Measurements from ENCODE around the gene CCDC93. TPM values are rescaled to one million over a fixed set of nuclear protein-coding genes. Genes with fewer than 3 reads are reported as not detected.

CCDC93 gene
- total and polyA plus RNA-seq, 10 of the 15 experiments (the other 5 are each of a cell fraction or from before 2014, with no cell fraction given), result 3.6 to 27.2 (median 13.5) TPM

- H3K4me3 ChIP-seq, result no peak overlapping the region
- H3K4me1 ChIP-seq (ENCODE audit: control insufficient read depth, insufficient read depth, low read length), result no peaks in the 10 kb centered on the region
- DNase-seq (ENCODE audit: low read depth, low spot score), result no peak
- ATAC-seq, result no peak
- H3K9me3 ChIP-seq (replicated peaks; ENCODE audit: control insufficient read depth, insufficient read depth, low read length), result no peaks in the 10 kb centered on the region
- 100% methylated on average over 1 of the region's 1 CpG for WGBS (ENCODE audit: insufficient coverage, insufficient replicate concordance, low lambda C conversion rate, missing lambda C conversion rate)
- H3K36me3 ChIP-seq (ENCODE audit: control insufficient read depth in 2 of 2, insufficient read depth in 2 of 2, low read length in 1 of 2), result peaks cover 0 to 16% of the 10 kb centered on the region in 2 experiments
- no peak overlapping the region for H2AFZ ChIP-seq (ENCODE audit: control insufficient read depth, low read depth, low read length)
- ChIA-PET SMC1A (ENCODE audit: uncharacterized antibody, unreplicated experiment) (interaction anchor here (1.5 kb wide), 1 partner anchor 8 kb away, joined by 3 read pairs; no protein-coding TSS in a partner anchor), CTCF (interaction anchor here (1.2 kb wide), 1 partner anchor 21 kb away, joined by 8 read pairs; no protein-coding TSS in a partner anchor), POLR2A (no interaction called here), RAD21 (ENCODE audit: unreplicated experiment) (no interaction called here)
- BruUV-seq (replicated peaks), result no TSS peak
- no peaks in the 10 kb centered on the region for H4K20me1 ChIP-seq (ENCODE audit: control insufficient read depth, insufficient read depth)
- FAIRE-seq, result no peak
- intact Hi-C loops (cut with micrococcal nuclease; ENCODE audit: unreplicated experiment), result no loop called here
- no peak overlapping the region for H3K27ac ChIP-seq (ENCODE audit: control insufficient read depth, insufficient read depth)
- H3K9ac ChIP-seq (ENCODE audit: control insufficient read depth, insufficient read depth, low read length), result no peak overlapping the region
- H3K79me2 ChIP-seq (ENCODE audit: control insufficient read depth, insufficient read depth, low read length), result no peaks in the 10 kb centered on the region
- in situ Hi-C loops (cut with MboI), result no loop called here
- H3K27me3 ChIP-seq (replicated peaks in 1 of 2; ENCODE audit: control insufficient read depth in 2 of 2, insufficient read depth in 2 of 2, low read length in 1 of 2), result no peaks in the 10 kb centered on the region
- no peak overlapping the region for H3K4me2 ChIP-seq (ENCODE audit: control insufficient read depth, insufficient read depth)
- no peak for TF ChIP-seq HCFC1 (IDR thresholded peaks at IDR 0.05; ENCODE audit: low read length)
- no peak for TF ChIP-seq WRNIP1 (IDR thresholded peaks at IDR 0.05; ENCODE audit: borderline replicate concordance, low read depth, low read length)
- no peak for TF ChIP-seq MLLT1 (IDR thresholded peaks at IDR 0.05)
- no peak for TF ChIP-seq FOXM1 (IDR thresholded peaks at IDR 0.05; ENCODE audit: low read depth, low read length)
- TF ChIP-seq EP300 (IDR thresholded peaks at IDR 0.05; ENCODE audit: borderline replicate concordance in 1 of 2, control insufficient read depth in 1 of 2, low read depth in 2 of 2, low read length in 2 of 2), result no peak
- TF ChIP-seq RUNX3 (IDR thresholded peaks at IDR 0.05; ENCODE audit: low read length), result no peak
- no peak for TF ChIP-seq RELB (IDR thresholded peaks at IDR 0.05; ENCODE audit: low read depth)
- TF ChIP-seq FOS (IDR thresholded peaks at IDR 0.05; ENCODE audit: borderline replicate concordance, extremely low read depth, insufficient read length), result no peak
- TF ChIP-seq SMC3 (IDR thresholded peaks at IDR 0.05; ENCODE audit: borderline replicate concordance, low read length), result no peak
- TF ChIP-seq USF1 (IDR thresholded peaks at IDR 0.05; ENCODE audit: borderline replicate concordance, extremely low read length, insufficient read depth, low read depth, low read length), result no peak
- no peak for TF ChIP-seq CREM (IDR thresholded peaks at IDR 0.05; ENCODE audit: low read depth)
- TF ChIP-seq CBX5 (IDR thresholded peaks at IDR 0.05; ENCODE audit: low read depth), result no peak
- no peak for TF ChIP-seq HDGF (IDR thresholded peaks at IDR 0.05)
- no peak for TF ChIP-seq ZBTB4 (CRISPR knock-in tag; IDR thresholded peaks at IDR 0.05)
These were observed 32.1 kb downstream of the CCDC93 start for GRCh38 chr2:117981810-117982209.

Measured in GM12878 (cell line).